GM23338 (cell line): ENCODE results near the gene STEAP1B. TPM values are rescaled to one million over a fixed set of nuclear protein-coding genes. Genes with fewer than 3 reads are reported as not detected.

Source experiments
- ATAC-seq: fragments of 200-7000 bp; cut with Tn5 transposase; 3 replicates; pipeline ENCODE4 v1.9.1; 2020
- DNase-seq: peaks from one replicate; pipeline ENCODE4 v3.0.0-alpha.2; 2015; ENCODE audit warnings: low spot score
- H2AFZ ChIP-seq: fragments of 200-600 bp; sonication (generic); 2 replicates; pipeline ENCODE4 v1.8.0; 2016; ENCODE audit warnings: antibody characterized with exemption, mild to moderate bottlenecking, moderate library complexity
- H3F3A ChIP-seq: fragments of 200-600 bp; sonication (generic); replicated peaks from 2 replicates; pipeline ENCODE4 v1.8.0; 2017; ENCODE audit warnings: antibody characterized with exemption, mixed run types, low read depth
- H3K27ac ChIP-seq: fragments of 200-600 bp; sonication (generic); 2 replicates; pipeline ENCODE4 v1.6.1; 2016; ENCODE audit warnings: low read depth
- H3K27me3 ChIP-seq: fragments of 200-600 bp; sonication (generic); 2 replicates; pipeline ENCODE4 v1.8.0; 2016; ENCODE audit warnings: mild to moderate bottlenecking, mixed run types, moderate library complexity; ENCODE audit not compliant: insufficient read depth
- H3K36me3 ChIP-seq: fragments of 200-600 bp; sonication (generic); 2 replicates; pipeline ENCODE4 v1.8.0; 2016; ENCODE audit warnings: mild to moderate bottlenecking; ENCODE audit not compliant: insufficient read depth
- H3K4me1 ChIP-seq: fragments of 200-600 bp; sonication (generic); 2 replicates; pipeline ENCODE4 v1.8.0; 2016; ENCODE audit warnings: mild to moderate bottlenecking, moderate library complexity; ENCODE audit not compliant: insufficient read depth
- H3K4me2 ChIP-seq: fragments of 200-600 bp; sonication (generic); 2 replicates; pipeline ENCODE4 v1.7.1; 2017; ENCODE audit warnings: mixed run types
- H3K4me3 ChIP-seq: fragments of 200-600 bp; sonication (generic); 2 replicates; pipeline ENCODE4 v1.6.1; 2016; ENCODE audit warnings: mixed run types
- H3K79me2 ChIP-seq: fragments of 200-600 bp; sonication (generic); replicated peaks from 2 replicates; pipeline ENCODE4 v1.8.0; 2017; ENCODE audit warnings: mild to moderate bottlenecking; ENCODE audit not compliant: insufficient read depth
- H3K9me2 ChIP-seq: fragments of 200-600 bp; sonication (generic); 2 replicates; pipeline ENCODE4 v1.8.0; 2017; ENCODE audit not compliant: insufficient read depth
- H4K20me1 ChIP-seq: fragments of 200-600 bp; sonication (generic); replicated peaks from 2 replicates; pipeline ENCODE4 v1.8.0; 2017; ENCODE audit warnings: mild to moderate bottlenecking; ENCODE audit not compliant: insufficient read depth
- H3K27ac Mint-ChIP-seq: 2 replicates; pipeline ENCODE4 v1.8.0; 2020; ENCODE audit warnings: inconsistent platforms, mild to moderate bottlenecking, moderate library complexity, mixed read lengths
- H3K27me3 Mint-ChIP-seq: 3 replicates; pipeline ENCODE4 v1.8.0; 2022; ENCODE audit warnings: low read depth, mild to moderate bottlenecking, moderate library complexity, mixed read lengths, inconsistent platforms; ENCODE audit not compliant: insufficient read depth, poor library complexity
- H3K36me3 Mint-ChIP-seq: 3 replicates; pipeline ENCODE4 v1.8.0; 2021; ENCODE audit warnings: low read depth, mild to moderate bottlenecking, inconsistent platforms, moderate library complexity, mixed read lengths
- H3K4me1 Mint-ChIP-seq: 3 replicates; pipeline ENCODE4 v1.8.0; 2020; ENCODE audit warnings: mild to moderate bottlenecking, inconsistent platforms, mixed read lengths
- H3K4me3 Mint-ChIP-seq: 3 replicates; pipeline ENCODE4 v1.8.0; 2021; ENCODE audit warnings: moderate library complexity, mild to moderate bottlenecking, inconsistent platforms, mixed read lengths
- H3K9me3 Mint-ChIP-seq: 3 replicates; pipeline ENCODE4 v1.8.0; 2020; ENCODE audit warnings: moderate library complexity, mild to moderate bottlenecking, inconsistent platforms, mixed read lengths
- CREB1 ChIP-seq: fragments of 250-450 bp; sonication (Bioruptor Pico); IDR thresholded peaks from 2 replicates; pipeline ENCODE4 v1.5.0; 2020; ENCODE audit warnings: low read depth, mild to moderate bottlenecking, moderate library complexity
- EZH2 ChIP-seq: fragments of 200-600 bp; sonication (generic); IDR thresholded peaks from one replicate; pipeline ENCODE4 v1.8.0; 2017; ENCODE audit warnings: antibody characterized with exemption, mild to moderate bottlenecking, low read depth; ENCODE audit not compliant: unreplicated experiment
- EZH2phosphoT487 ChIP-seq: fragments of 200-600 bp; sonication (generic); IDR thresholded peaks from one replicate; pipeline ENCODE4 v1.8.1; 2018; ENCODE audit warnings: antibody characterized with exemption; ENCODE audit not compliant: unreplicated experiment
- JUNB ChIP-seq: IDR thresholded peaks from one replicate; pipeline ENCODE4 v1.6.1; 2016; ENCODE audit warnings: antibody characterized with exemption; ENCODE audit not compliant: unreplicated experiment
- POLR2AphosphoS5 ChIP-seq: IDR thresholded peaks from 2 replicates; pipeline ENCODE4 v1.6.1; 2016; ENCODE audit warnings: antibody characterized with exemption, low read depth
- ZNF114 ChIP-seq: fragments of 250-450 bp; sonication (Bioruptor Pico); IDR thresholded peaks from 2 replicates; pipeline ENCODE4 v1.5.0; 2020; ENCODE audit warnings: mild to moderate bottlenecking, moderate library complexity
- ZNF331 ChIP-seq: fragments of 250-450 bp; sonication (Bioruptor Pico); IDR thresholded peaks from 2 replicates; pipeline ENCODE4 v1.5.0; 2020; ENCODE audit warnings: low read depth, mild to moderate bottlenecking, moderate library complexity
- polyA plus RNA-seq: library from polyadenylated mRNA; unstranded; fragments of >200 nt; fragmentation: Nextera tagmentation; extraction: Ambion mirVana; gene quantifications from 2 replicates; pipeline ENCODE4 v1.2.1, GENCODE V29; 2016
- total RNA-seq: library from RNA; depleted of rRNA; stranded (reverse); fragments of >200 nt; shearing (Covaris generic); gene quantifications from 2 replicates; pipeline ENCODE4 v1.2.3, GENCODE V29; 2014
- TF ChIP-seq, protein P1 (sequence below), 2 experiments: fragments of 200-600 bp in 1 of 2; sonication (generic) in 1 of 2; conservative IDR thresholded peaks; 2 replicates each; pipeline versions ENCODE4 v1.5.1 to v1.6.1; 2016 to 2017; ENCODE audit warnings: antibody characterized with exemption in 2 of 2, low read depth in 2 of 2, mild to moderate bottlenecking in 2 of 2, moderate library complexity in 1 of 2

STEAP1B gene
- total and polyA plus RNA-seq, 2 experiments from 2014 or later = 4.9 to 16.5 TPM

DNA sequence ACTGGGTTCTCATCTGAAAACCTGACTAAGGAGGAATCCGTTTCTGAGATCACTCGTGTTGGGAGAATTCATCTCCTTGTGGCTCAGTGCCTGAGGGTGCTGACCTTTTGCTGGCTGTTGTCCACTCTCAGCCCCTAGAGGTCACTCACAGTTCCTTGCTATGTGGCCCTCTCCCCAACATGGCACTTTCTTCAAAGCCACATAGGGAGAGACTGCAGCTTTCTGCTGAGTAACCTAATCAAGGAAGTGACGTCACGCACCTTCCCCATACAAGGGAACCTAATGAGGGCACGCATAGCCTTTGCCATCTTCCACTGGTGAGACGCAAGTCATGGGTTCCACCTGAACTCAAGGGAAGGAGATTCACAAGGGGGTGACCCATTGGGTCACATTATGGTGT, 23.2 kb downstream of the STEAP1B start:
- DNase-seq (no peak), ATAC-seq (no peak)
- Mint-ChIP-seq H3K9me3 (no peaks in the 10 kb centered on the region), H3K4me3 (no peak overlapping the region), H3K36me3 (no peaks in the 10 kb centered on the region), H3K27ac (no peak overlapping the region), H3K4me1 (no peaks in the 10 kb centered on the region), H3K27me3 (peaks cover 3% of the 10 kb centered on the region)
- Histone ChIP-seq H3K4me3 (no peak overlapping the region), H3F3A (no peaks in the 10 kb centered on the region), H3K27me3 (no peaks in the 10 kb centered on the region), H3K4me2 (no peak overlapping the region), H3K27ac (no peak overlapping the region), H2AFZ (no peak overlapping the region), H3K36me3 (no peaks in the 10 kb centered on the region), H4K20me1 (no peaks in the 10 kb centered on the region), H3K79me2 (no peaks in the 10 kb centered on the region), H3K4me1 (no peaks in the 10 kb centered on the region), H3K9me2 (peaks cover 10% of the 10 kb centered on the region; the same call in 1 of the 2 replicates)
- TF ChIP-seq, protein P1, sequence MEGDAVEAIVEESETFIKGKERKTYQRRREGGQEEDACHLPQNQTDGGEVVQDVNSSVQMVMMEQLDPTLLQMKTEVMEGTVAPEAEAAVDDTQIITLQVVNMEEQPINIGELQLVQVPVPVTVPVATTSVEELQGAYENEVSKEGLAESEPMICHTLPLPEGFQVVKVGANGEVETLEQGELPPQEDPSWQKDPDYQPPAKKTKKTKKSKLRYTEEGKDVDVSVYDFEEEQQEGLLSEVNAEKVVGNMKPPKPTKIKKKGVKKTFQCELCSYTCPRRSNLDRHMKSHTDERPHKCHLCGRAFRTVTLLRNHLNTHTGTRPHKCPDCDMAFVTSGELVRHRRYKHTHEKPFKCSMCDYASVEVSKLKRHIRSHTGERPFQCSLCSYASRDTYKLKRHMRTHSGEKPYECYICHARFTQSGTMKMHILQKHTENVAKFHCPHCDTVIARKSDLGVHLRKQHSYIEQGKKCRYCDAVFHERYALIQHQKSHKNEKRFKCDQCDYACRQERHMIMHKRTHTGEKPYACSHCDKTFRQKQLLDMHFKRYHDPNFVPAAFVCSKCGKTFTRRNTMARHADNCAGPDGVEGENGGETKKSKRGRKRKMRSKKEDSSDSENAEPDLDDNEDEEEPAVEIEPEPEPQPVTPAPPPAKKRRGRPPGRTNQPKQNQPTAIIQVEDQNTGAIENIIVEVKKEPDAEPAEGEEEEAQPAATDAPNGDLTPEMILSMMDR (conservative IDR thresholded peaks at IDR 0.05; ENCODE audit: low read depth in 2 of 2) = 0 out of 4 replicates have a peak, but pooled peaks of 1 of the 2 experiments have one; percentile 4
- TF ChIP-seq EZH2phosphoT487 = no peak
- TF ChIP-seq CREB1 (CRISPR knock-in tag) = no peak
- no peak for TF ChIP-seq ZNF114 (CRISPR knock-in tag)
- no peak for TF ChIP-seq POLR2AphosphoS5
- no peak for TF ChIP-seq JUNB

DNA sequence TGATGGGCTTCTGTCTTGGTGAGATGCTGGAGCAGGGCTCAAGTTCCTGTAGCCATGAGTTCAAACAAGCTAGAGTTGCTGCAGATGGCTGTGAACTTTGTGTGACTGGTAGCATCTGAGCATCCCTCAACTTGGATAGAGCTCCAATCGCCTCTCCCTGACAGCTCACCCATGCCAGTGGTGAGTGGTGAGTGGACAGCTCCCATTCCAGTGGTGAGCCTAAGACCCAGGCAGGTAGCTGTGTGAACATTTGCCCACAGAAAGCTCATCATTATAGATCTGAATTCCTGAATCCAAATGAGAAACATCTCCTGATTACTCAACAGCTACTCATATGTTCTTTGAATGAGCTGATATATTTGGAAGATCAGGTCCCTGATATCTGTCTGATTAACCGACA, 25.3 kb downstream of the STEAP1B start:
- Histone ChIP-seq H3K36me3 (no peaks in the 10 kb centered on the region), H3K4me3 (no peak overlapping the region), H4K20me1 (no peaks in the 10 kb centered on the region), H3K9me2 (peaks cover 10% of the 10 kb centered on the region; the same call in 1 of the 2 replicates), H3K27me3 (no peaks in the 10 kb centered on the region), H3K4me2 (no peak overlapping the region), H3K4me1 (no peaks in the 10 kb centered on the region), H3K79me2 (no peaks in the 10 kb centered on the region), H3K27ac (no peak overlapping the region), H2AFZ (no peak overlapping the region), H3F3A (no peaks in the 10 kb centered on the region)
- ATAC-seq (no peak), DNase-seq (no peak)
- Mint-ChIP-seq H3K4me1 (no peaks in the 10 kb centered on the region; the same call in 2 of the 3 replicates), H3K9me3 (no peaks in the 10 kb centered on the region), H3K27ac (no peak overlapping the region), H3K36me3 (no peaks in the 10 kb centered on the region), H3K4me3 (no peak overlapping the region), H3K27me3 (peaks cover 3% of the 10 kb centered on the region)
- TF ChIP-seq, protein P1 (conservative IDR thresholded peaks at IDR 0.05; ENCODE audit: low read depth in 2 of 2) = no peak
- no peak for TF ChIP-seq JUNB
- no peak for TF ChIP-seq ZNF331 (CRISPR knock-in tag)
- TF ChIP-seq EZH2 = no peak
